ENCODE results near the gene SART1.
A peak's percentile ranks its signal among the peaks of the same experiment; 100 is the strongest.

Gene SART1

GRCh38 chr11:65967329-65967934 is 5.9 kb downstream of the SART1 start:
- DNase-seq: peak; percentile 16

GRCh38 chr11:65968600-65969482 is 7.3 kb downstream of the SART1 start:
- DNase-seq: peak; percentile 22

GRCh38 chr11:65972116-65972515 is 10.6 kb downstream of the SART1 start:
- no peak for DNase-seq

GRCh38 chr11:65973439-65974110 is 12.0 kb downstream of the SART1 start:
- peak; percentile 16 for DNase-seq

GRCh38 chr11:65975771-65976170 is 14.2 kb downstream of the SART1 start:
- DNase-seq: peak; percentile 29

GRCh38 chr11:65976216-65977176 is 15.0 kb downstream of the SART1 start:
- DNase-seq: peak; percentile 32

GRCh38 chr11:65977621-65978390 is 16.3 kb downstream of the SART1 start:
- no peak for DNase-seq

- DNase-seq: no peak
Observed at GRCh38 chr11:65978391-65979238, 17.1 kb downstream of the SART1 start.

- DNase-seq: no peak
Observed at GRCh38 chr11:65979261-65979759, 17.8 kb downstream of the SART1 start.

GRCh38 chr11:65981101-65981740 is 19.7 kb downstream of the SART1 start:
- no peak for DNase-seq

GRCh38 chr11:65981972-65982823 is 20.7 kb downstream of the SART1 start:
- no peak for DNase-seq

GRCh38 chr11:65982824-65983588 is 21.5 kb downstream of the SART1 start:
- no peak for DNase-seq

GRCh38 chr11:65983589-65983987 is 22.1 kb downstream of the SART1 start:
- no peak for DNase-seq

- no peak for DNase-seq
Observed at GRCh38 chr11:65987336-65987735, 25.8 kb downstream of the SART1 start.

GRCh38 chr11:65988791-65989592 is 27.5 kb downstream of the SART1 start:
- peak; percentile 91 for DNase-seq

- DNase-seq: no peak
Observed at GRCh38 chr11:65992056-65992455, 30.5 kb downstream of the SART1 start.

- no peak for DNase-seq
Observed at GRCh38 chr11:65997286-65997685, 35.8 kb downstream of the SART1 start.
